DND-41 (cell line): ENCODE data around the gene SLC2A6.

Experiments used
- ATAC-seq: fragments of 200-7000 bp; cut with Tn5 transposase; 3 replicates; pipeline ENCODE4 v1.9.1; 2021; ENCODE audit warnings: low read depth; ENCODE audit not compliant: insufficient read depth
- DNase-seq: peaks from one replicate; pipeline ENCODE4 v3.0.0-alpha.2; 2020
- H2AFZ ChIP-seq: 2 replicates; pipeline ENCODE4 v1.6.0; 2012; ENCODE audit warnings: low read depth, low read length
- H3K27ac ChIP-seq: 2 replicates; pipeline ENCODE4 v1.5.1; 2012; ENCODE audit warnings: low read length, inconsistent platforms
- H3K27me3 ChIP-seq: fragments of 200-600 bp; sonication (generic); 2 replicates; pipeline ENCODE4 v1.6.0; 2012; ENCODE audit warnings: low read length, mild to moderate bottlenecking, inconsistent platforms; ENCODE audit not compliant: insufficient read depth, poor library complexity
- H3K36me3 ChIP-seq: 2 replicates; pipeline ENCODE4 v1.5.1; 2012; ENCODE audit warnings: low read length, inconsistent platforms; ENCODE audit not compliant: insufficient read depth
- H3K4me1 ChIP-seq: 2 replicates; pipeline ENCODE4 v1.5.1; 2012; ENCODE audit warnings: mild to moderate bottlenecking, low read length; ENCODE audit not compliant: insufficient read depth
- H3K4me2 ChIP-seq: 2 replicates; pipeline ENCODE4 v1.6.0; 2012; ENCODE audit warnings: mild to moderate bottlenecking, moderate library complexity, low read length, inconsistent platforms; ENCODE audit not compliant: insufficient read depth
- H3K4me3 ChIP-seq, 2 experiments: fragments of 200-600 bp in 1 of 2; shearing (Covaris generic) in 1 of 2; 2 replicates each; pipeline ENCODE4 v1.5.1; 2012 to 2016; ENCODE audit warnings: inconsistent platforms in 2 of 2, low read length in 2 of 2, mild to moderate bottlenecking in 2 of 2, low read depth in 1 of 2, moderate library complexity in 1 of 2
- H3K79me2 ChIP-seq: 2 replicates; pipeline ENCODE4 v1.6.0; 2012; ENCODE audit warnings: low read length, inconsistent platforms; ENCODE audit not compliant: insufficient read depth
- H3K9ac ChIP-seq: 2 replicates; pipeline ENCODE4 v1.6.0; 2012; ENCODE audit warnings: low read depth, mild to moderate bottlenecking, inconsistent platforms, low read length, moderate library complexity
- H3K9me3 ChIP-seq: 2 replicates; pipeline ENCODE4 v1.5.1; 2012; ENCODE audit warnings: low read length, moderate library complexity, mild to moderate bottlenecking, inconsistent platforms; ENCODE audit not compliant: insufficient read depth, severe bottlenecking
- H4K20me1 ChIP-seq: 2 replicates; pipeline ENCODE4 v1.6.0; 2012; ENCODE audit warnings: low read length; ENCODE audit not compliant: insufficient read depth
- EZH2 ChIP-seq: IDR thresholded peaks from 3 replicates; pipeline ENCODE4 v1.6.1; 2012; ENCODE audit warnings: borderline replicate concordance, low read depth, mild to moderate bottlenecking, moderate library complexity, low read length, inconsistent platforms; ENCODE audit not compliant: severe bottlenecking
- TF ChIP-seq, protein P1 (sequence below): IDR thresholded peaks from 2 replicates; pipeline ENCODE4 v1.5.1; 2012; ENCODE audit warnings: borderline replicate concordance, low read length, moderate library complexity, mild to moderate bottlenecking; ENCODE audit not compliant: poor library complexity, severe bottlenecking; ENCODE audit errors: extremely low read depth

The SLC2A6 gene

DNA sequence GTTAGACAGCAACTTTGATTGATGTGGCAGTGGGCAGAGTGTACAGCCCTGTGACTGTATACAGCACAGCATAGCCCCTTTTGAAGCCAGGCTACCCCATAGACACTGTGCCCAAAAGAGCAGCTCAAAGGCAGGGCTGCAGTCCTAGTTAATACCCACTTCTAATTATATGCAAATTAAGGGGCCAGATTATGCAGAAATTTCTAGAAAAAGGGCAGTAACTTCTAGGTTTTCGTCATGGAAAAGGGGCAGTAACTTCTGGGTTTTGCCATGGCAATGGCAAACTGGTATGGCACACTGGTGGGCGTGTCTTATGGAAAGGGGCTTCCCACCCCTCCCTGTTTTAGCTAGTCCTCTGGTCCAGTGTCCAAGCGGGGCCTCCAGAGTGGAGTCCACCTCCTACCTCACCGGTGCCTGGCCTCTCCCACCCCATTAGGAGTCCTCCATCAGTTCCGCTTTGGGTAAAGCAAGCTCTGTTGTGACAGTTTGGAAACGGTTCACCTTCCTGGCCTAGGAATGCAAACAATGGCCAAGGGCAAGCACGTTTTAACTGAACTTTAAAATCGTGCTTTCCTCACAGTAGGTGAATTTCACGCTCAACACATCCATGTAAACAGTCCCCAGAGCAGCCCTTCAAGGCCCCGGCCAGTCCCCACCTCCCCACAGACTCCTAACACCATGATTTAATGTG is 51.1 kb downstream of the SLC2A6 start:
- H3K79me2 ChIP-seq = no peaks in the 10 kb centered on the region
- no peaks in the 10 kb centered on the region for H3K9me3 ChIP-seq
- no peaks in the 10 kb centered on the region for H3K27me3 ChIP-seq
- H3K36me3 ChIP-seq = no peaks in the 10 kb centered on the region
- no peak overlapping the region for H2AFZ ChIP-seq
- no peaks in the 10 kb centered on the region for H3K4me1 ChIP-seq
- no peak overlapping the region for H3K4me2 ChIP-seq
- no peak for TF ChIP-seq EZH2
- TF ChIP-seq, protein P1, sequence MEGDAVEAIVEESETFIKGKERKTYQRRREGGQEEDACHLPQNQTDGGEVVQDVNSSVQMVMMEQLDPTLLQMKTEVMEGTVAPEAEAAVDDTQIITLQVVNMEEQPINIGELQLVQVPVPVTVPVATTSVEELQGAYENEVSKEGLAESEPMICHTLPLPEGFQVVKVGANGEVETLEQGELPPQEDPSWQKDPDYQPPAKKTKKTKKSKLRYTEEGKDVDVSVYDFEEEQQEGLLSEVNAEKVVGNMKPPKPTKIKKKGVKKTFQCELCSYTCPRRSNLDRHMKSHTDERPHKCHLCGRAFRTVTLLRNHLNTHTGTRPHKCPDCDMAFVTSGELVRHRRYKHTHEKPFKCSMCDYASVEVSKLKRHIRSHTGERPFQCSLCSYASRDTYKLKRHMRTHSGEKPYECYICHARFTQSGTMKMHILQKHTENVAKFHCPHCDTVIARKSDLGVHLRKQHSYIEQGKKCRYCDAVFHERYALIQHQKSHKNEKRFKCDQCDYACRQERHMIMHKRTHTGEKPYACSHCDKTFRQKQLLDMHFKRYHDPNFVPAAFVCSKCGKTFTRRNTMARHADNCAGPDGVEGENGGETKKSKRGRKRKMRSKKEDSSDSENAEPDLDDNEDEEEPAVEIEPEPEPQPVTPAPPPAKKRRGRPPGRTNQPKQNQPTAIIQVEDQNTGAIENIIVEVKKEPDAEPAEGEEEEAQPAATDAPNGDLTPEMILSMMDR = no peak
- DNase-seq (no peak), ATAC-seq (no peak)
- H3K4me3 ChIP-seq = no peak overlapping the region
- no peak overlapping the region for H3K9ac ChIP-seq
- no peaks in the 10 kb centered on the region for H4K20me1 ChIP-seq
- no peak overlapping the region for H3K27ac ChIP-seq

- H3K4me3 ChIP-seq = no peak overlapping the region
- no peak overlapping the region for H3K27ac ChIP-seq
- DNase-seq = no peak
- no peak overlapping the region for H3K9ac ChIP-seq
- no peaks in the 10 kb centered on the region for H3K27me3 ChIP-seq
- H3K79me2 ChIP-seq = no peaks in the 10 kb centered on the region
- no peaks in the 10 kb centered on the region for H4K20me1 ChIP-seq
- no peaks in the 10 kb centered on the region for H3K36me3 ChIP-seq
- ATAC-seq = no peak
- H3K4me1 ChIP-seq = no peaks in the 10 kb centered on the region
- no peak overlapping the region for H3K4me2 ChIP-seq
- H3K9me3 ChIP-seq = no peaks in the 10 kb centered on the region
- no peak overlapping the region for H2AFZ ChIP-seq
- no peak for TF ChIP-seq EZH2
- TF ChIP-seq, protein P1 = no peak
Observed at GRCh38 chr9:133426011-133426410, 52.9 kb downstream of the SLC2A6 start.

DNA sequence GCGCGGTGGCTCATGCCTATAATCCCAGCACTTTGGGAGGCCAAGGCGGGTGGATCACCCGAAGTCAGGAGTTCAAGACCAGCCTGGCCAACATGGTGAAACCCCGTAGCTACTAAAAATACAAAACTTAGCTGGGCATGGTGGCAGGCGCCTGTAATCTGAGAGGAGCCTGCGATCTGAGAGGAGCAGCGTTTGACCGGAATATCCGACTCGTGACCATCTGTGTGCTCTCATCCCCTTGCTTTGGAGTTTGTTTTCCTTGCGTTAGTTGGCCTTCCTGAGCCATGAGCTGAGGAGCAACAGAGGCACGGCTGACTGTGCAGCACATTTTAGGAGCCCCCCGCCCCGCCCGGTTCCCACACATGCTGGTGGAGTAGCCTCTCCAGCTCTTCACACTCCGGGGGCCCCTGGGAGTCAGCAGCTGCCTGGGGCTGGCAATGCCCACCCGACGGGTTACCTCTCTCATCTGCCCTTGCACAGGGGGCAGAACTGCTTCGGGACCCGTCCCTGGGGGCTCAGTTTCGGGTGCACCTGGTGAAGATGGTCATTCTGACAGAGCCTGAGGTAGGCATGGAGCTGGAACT is 53.8 kb downstream of the SLC2A6 start:
- DNase-seq (no peak), ATAC-seq (no peak)
- Histone ChIP-seq H3K9me3 (no peaks in the 10 kb centered on the region), H3K27ac (no peak overlapping the region), H3K9ac (no peak overlapping the region), H3K4me2 (no peak overlapping the region), H3K27me3 (no peaks in the 10 kb centered on the region), H4K20me1 (no peaks in the 10 kb centered on the region), H3K4me3 (no peak overlapping the region), H3K79me2 (no peaks in the 10 kb centered on the region), H3K36me3 (no peaks in the 10 kb centered on the region), H3K4me1 (no peaks in the 10 kb centered on the region), H2AFZ (no peak overlapping the region)
- TF ChIP-seq EZH2 = no peak

DNA sequence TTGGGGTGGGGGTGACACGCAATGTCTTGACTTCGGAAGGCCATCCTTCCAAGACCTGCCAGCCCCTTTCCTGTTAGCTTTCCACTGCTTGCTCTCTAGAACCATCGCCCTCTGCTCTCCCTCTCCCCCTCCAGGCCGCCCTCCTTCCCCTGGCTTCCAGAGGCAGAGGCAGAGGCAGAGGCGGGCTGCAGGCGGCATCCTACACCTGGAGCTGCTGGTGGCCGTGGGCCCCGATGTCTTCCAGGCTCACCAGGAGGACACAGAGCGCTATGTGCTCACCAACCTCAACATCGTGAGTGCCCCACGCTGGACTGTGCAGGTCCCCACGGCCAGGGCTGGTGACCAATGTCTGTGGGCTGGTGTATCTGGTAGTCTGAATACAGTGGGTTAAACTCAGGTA is 54.7 kb downstream of the SLC2A6 start:
- Histone ChIP-seq H3K4me1 (peaks cover under 1% of the 10 kb centered on the region; the same call in 1 of the 2 replicates), H3K36me3 (no peaks in the 10 kb centered on the region), H3K27me3 (no peaks in the 10 kb centered on the region), H3K79me2 (no peaks in the 10 kb centered on the region), H3K4me2 (no peak overlapping the region), H3K27ac (no peak overlapping the region), H3K9ac (no peak overlapping the region), H3K9me3 (no peaks in the 10 kb centered on the region), H3K4me3 (no peak overlapping the region), H4K20me1 (no peaks in the 10 kb centered on the region), H2AFZ (no peak overlapping the region)
- ATAC-seq = no peak
- TF ChIP-seq EZH2 = no peak
- TF ChIP-seq, protein P1 = no peak
- DNase-seq = no peak
